ENCODE results near the gene SEPTIN6. TPM values are rescaled to one million over a fixed set of nuclear protein-coding genes. Genes with fewer than 3 reads are reported as not detected.

Gene SEPTIN6
- total and polyA plus RNA-seq, 2 donors (not counting 1 experiment from before 2014, with no cell fraction given) = 227 to 310 TPM

- H3K4me3 Mint-ChIP-seq = peak overlapping the region; percentile 94
- H3K4me1 Mint-ChIP-seq = peaks cover 75% of the 10 kb centered on the region
- no peaks in the 10 kb centered on the region for H3K9me3 ChIP-seq (ENCODE audit: control extremely low read depth in 1 of 3, control insufficient read depth in 2 of 3, insufficient read depth in 1 of 3, low read length in 2 of 3)
- peak overlapping the region; percentile 51 for H2AFZ ChIP-seq (ENCODE audit: insufficient read depth, low read depth, low read length, poor library complexity, severe bottlenecking)
- intact Hi-C loops (cut with micrococcal nuclease) = loop anchor here (2.0 to 5.0 kb wide), 3 partner anchors 21 to 71 kb away; partner anchors contain the start of gene SOWAHD
- H3K9ac ChIP-seq (ENCODE audit: low read length) = peak overlapping the region; percentile 61
- DNase-seq (peak; percentile 75), ATAC-seq (ENCODE audit: low read depth) (peak; percentile 69)
- H3K4me1 ChIP-seq (ENCODE audit: control insufficient read depth in 2 of 2, insufficient read depth in 2 of 2, low read length in 2 of 2) = peaks cover 93 to 97% of the 10 kb centered on the region in 2 donors
- ChIA-PET CTCF (interaction anchor here (0.6 to 2.1 kb wide), 3 partner anchors 43 to 76 kb away, joined by 5 to 7 read pairs (median 6); no protein-coding TSS in a partner anchor), POLR2A (interaction anchor here (0.7 to 4.6 kb wide), 3 partner anchors 7 to 70 kb away, joined by 3 to 24 read pairs (median 3); partner anchors contain the start of gene SEPTIN6)
- peak overlapping the region; percentile 72 for H3K4me2 ChIP-seq (replicated peaks; ENCODE audit: low read depth, low read length, poor library complexity, severe bottlenecking)
- no peaks in the 10 kb centered on the region for H3K27me3 ChIP-seq (replicated peaks in 1 of 4; ENCODE audit: control extremely low read depth in 1 of 4, control insufficient read depth in 3 of 4, insufficient read depth in 4 of 4, low read length in 3 of 4)
- no peaks in the 10 kb centered on the region for H3K27me3 Mint-ChIP-seq
- H3K27ac Mint-ChIP-seq = peak overlapping the region; percentile 99
- H3K36me3 ChIP-seq (replicated peaks in 1 of 2; ENCODE audit: control extremely low read depth in 1 of 2, control insufficient read depth in 1 of 2, extremely low read depth in 1 of 2, insufficient read depth in 2 of 2, low read length in 1 of 2) = no peaks in the 10 kb centered on the region
- H3K27ac ChIP-seq (ENCODE audit: low read length in 2 of 2) = peak overlapping the region; percentile 99
- H3K79me2 ChIP-seq (ENCODE audit: control insufficient read depth, insufficient read depth, low read length) = peaks cover 87% of the 10 kb centered on the region
- no peaks in the 10 kb centered on the region for H4K20me1 ChIP-seq (ENCODE audit: control insufficient read depth, insufficient read depth, low read length, poor library complexity, severe bottlenecking)
- WGBS (ENCODE audit: insufficient coverage) = 0% methylated on average over 2 of the region's 12 CpGs
- TF ChIP-seq, protein P1, sequence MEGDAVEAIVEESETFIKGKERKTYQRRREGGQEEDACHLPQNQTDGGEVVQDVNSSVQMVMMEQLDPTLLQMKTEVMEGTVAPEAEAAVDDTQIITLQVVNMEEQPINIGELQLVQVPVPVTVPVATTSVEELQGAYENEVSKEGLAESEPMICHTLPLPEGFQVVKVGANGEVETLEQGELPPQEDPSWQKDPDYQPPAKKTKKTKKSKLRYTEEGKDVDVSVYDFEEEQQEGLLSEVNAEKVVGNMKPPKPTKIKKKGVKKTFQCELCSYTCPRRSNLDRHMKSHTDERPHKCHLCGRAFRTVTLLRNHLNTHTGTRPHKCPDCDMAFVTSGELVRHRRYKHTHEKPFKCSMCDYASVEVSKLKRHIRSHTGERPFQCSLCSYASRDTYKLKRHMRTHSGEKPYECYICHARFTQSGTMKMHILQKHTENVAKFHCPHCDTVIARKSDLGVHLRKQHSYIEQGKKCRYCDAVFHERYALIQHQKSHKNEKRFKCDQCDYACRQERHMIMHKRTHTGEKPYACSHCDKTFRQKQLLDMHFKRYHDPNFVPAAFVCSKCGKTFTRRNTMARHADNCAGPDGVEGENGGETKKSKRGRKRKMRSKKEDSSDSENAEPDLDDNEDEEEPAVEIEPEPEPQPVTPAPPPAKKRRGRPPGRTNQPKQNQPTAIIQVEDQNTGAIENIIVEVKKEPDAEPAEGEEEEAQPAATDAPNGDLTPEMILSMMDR (IDR thresholded peaks at IDR 0.05) = no peak
- TF ChIP-seq EZH2 (IDR thresholded peaks at IDR 0.05; ENCODE audit: borderline replicate concordance, insufficient read depth, low read depth, low read length, poor library complexity, severe bottlenecking) = no peak
- H3K4me3 ChIP-seq (ENCODE audit: control extremely low read depth in 1 of 5, extremely low read depth in 1 of 5, insufficient read depth in 1 of 5, low read depth in 2 of 5, low read length in 4 of 5) = peak overlapping the region in 3 of 5 experiments; percentile 12 to 47 (median 46)
- H3K9me3 Mint-ChIP-seq (ENCODE audit: insufficient read depth) = no peaks in the 10 kb centered on the region
Measured at GRCh38 chrX:119686087-119686691, 6.8 kb downstream of the SEPTIN6 start.
